SH-SY5Y (cell line): Measurements from ENCODE around the gene FBXL15.

Experiments used
- GATA2 ChIP-seq: IDR thresholded peaks from 2 replicates; pipeline ENCODE4 v1.6.1; 2011; ENCODE audit warnings: mild to moderate bottlenecking, low read depth, low read length
- GATA3 ChIP-seq: IDR thresholded peaks from 2 replicates; pipeline ENCODE4 v1.6.1; 2011; ENCODE audit warnings: low read depth, mild to moderate bottlenecking, low read length, moderate library complexity

GRCh38 chr10:102457591-102458150, 37.0 kb downstream of the FBXL15 start:
- no peak for TF ChIP-seq GATA2
- TF ChIP-seq GATA3, result no peak
